Measurements from ENCODE around the gene DPYD.

- TF ChIP-seq, protein P1, sequence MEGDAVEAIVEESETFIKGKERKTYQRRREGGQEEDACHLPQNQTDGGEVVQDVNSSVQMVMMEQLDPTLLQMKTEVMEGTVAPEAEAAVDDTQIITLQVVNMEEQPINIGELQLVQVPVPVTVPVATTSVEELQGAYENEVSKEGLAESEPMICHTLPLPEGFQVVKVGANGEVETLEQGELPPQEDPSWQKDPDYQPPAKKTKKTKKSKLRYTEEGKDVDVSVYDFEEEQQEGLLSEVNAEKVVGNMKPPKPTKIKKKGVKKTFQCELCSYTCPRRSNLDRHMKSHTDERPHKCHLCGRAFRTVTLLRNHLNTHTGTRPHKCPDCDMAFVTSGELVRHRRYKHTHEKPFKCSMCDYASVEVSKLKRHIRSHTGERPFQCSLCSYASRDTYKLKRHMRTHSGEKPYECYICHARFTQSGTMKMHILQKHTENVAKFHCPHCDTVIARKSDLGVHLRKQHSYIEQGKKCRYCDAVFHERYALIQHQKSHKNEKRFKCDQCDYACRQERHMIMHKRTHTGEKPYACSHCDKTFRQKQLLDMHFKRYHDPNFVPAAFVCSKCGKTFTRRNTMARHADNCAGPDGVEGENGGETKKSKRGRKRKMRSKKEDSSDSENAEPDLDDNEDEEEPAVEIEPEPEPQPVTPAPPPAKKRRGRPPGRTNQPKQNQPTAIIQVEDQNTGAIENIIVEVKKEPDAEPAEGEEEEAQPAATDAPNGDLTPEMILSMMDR (conservative IDR thresholded peaks at IDR 0.05 in 1 of 2, IDR thresholded peaks at IDR 0.05 in 1 of 2; ENCODE audit: extremely low read depth in 1 of 2, insufficient read depth in 1 of 2, low read depth in 1 of 2, low read length in 2 of 2): no peak
- no peak for TF ChIP-seq EZH2 (IDR thresholded peaks at IDR 0.05; ENCODE audit: borderline replicate concordance, low read length)
Measured at GRCh38 chr1:97524211-97524610, 396.6 kb downstream of the DPYD start.

All from mammary epithelial cell (primary cell).